ENCODE data around the gene C16orf95.
"Not testable (repeated sequence)": the region's sequence is repeated elsewhere in the genome, so short reads cannot be mapped to it uniquely, and the experiment has no call there.

The C16orf95 gene

DNA sequence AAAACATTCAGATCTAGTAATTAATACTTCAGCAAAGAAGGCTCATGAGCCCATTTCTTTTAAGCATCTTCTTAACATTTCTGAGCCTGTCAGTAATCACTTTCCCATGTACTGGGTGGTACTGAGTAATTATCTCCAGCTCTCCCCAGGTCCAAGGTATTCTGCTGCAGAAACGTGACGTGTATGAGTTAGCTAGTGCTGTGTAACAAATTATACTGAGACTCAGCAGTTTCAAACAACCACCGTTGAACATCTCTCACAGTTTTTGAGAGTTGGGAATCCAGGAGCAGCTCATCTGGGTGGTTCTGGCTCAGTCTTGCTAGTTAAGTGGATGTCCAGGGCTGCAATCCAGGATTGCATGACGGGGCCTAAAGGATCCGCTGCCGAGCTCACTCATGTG is 25.2 kb downstream of the C16orf95 start:
- DNase-seq (ENCODE audit: low read depth, low spot score), result no peak

DNA sequence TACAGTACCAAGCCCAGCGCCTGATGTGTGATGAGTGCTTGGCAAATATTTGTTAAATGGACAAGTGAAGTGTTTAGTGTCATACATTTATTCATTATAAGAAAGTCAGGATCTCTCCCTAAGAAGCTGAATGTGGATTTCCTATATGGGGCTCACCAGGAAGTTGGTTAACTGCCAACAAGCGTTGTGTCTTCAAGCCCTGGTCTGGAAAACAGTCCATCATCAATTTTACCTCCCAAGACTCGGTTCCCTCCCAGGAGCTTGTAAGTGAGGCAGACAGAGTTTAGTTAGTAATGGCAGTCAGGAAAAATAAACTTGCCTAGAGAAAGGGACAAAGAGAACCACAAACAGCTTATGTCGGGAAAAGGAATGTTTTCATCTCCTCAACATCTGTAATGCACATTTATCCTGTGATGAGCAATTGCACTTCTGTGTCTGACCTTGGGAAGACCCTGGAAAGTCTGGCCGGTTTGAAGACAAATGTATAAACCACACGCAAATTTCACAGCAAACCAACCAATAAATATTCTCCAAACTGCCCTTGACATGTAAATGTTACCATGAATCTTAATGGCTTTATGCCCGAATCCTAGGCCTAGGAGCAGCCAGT is 28.3 kb downstream of the C16orf95 start:
- no peak for DNase-seq (ENCODE audit: low read depth, low spot score)

DNA sequence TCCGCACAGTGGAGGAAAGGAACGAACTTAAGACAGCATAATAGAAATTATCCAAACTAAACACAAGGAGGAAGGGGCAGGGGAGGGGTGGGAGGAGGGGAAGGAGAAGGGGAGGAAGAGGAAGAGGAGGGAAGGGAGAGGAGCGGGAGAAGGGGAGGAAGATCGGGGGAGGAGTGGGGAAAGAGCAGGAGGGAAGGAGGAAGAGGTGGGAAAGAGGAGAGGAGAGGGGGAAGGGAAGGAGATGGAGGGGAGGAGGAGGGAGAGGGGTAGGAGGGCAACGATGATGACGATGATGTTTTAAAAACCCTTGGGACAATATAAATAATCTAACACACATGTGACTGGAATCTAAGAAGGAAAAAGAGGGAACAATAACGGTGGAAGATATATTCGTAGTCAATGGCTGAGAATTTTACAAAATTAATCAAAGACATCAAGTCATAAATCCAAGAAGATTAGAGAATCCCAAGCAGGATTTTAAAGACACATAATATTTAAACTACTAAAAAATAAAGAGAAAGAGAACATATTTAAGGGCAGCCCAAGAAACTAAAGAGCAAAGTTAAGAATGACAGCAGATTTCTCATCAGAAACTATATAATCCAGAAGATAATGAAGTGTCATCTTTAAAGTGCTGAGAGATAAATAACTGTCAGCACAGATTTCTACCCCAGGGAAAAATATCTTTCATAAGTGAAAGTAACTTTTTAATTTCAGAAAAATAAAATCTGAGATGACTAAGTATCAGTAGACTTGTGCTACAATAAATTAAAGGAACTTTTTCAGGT is 30.2 kb downstream of the C16orf95 start:
- no peak for DNase-seq (ENCODE audit: low read depth, low spot score)

DNA sequence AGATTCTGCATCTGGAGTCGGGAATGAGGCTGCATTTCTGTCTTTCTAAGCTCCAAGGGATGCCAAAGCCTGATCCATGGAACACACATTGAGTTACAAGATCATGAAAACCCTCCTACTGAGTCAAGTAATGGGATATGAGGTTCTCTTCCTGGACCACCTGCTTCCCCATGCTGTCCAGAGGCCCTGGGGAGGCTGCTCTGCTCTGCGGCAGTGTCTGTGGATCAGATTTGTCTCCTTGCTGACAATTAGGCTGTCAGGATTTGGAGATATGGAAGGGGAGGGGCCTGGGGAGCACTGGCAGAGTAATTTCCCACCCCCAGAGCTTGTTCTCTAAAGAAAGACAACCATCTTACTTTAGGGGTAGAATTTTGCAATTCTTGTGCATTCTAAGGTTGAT is 33.0 kb downstream of the C16orf95 start:
- DNase-seq (ENCODE audit: low read depth, low spot score), result no peak

DNA sequence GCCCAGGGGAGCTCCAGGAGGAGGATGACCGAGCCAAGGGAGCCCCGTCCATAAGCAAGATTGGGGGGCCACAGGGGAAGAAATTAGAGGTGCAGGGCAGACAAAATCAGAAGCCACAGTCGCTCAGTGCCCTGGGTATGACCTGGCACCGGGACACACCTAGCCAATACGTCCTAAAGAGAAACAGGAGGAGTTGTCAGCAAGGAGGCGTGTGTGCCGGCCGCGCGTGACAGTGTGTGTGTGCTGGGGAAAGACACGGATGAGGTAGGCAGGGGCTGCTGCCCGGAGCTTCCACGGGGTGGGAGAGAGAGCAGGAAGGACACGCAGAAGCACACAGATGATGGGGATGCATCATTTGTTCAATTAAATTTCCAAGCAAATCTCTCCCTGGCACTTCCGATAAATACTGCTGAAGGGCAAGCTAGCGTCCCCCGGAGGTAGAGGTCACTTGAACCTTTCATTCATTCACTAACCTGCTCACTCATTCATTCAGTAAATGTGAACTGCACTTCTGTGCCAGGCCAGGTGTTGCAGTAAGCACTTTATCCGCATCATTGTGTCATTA is 38.0 kb downstream of the C16orf95 start:
- no peak for DNase-seq (ENCODE audit: low read depth, low spot score)

DNA sequence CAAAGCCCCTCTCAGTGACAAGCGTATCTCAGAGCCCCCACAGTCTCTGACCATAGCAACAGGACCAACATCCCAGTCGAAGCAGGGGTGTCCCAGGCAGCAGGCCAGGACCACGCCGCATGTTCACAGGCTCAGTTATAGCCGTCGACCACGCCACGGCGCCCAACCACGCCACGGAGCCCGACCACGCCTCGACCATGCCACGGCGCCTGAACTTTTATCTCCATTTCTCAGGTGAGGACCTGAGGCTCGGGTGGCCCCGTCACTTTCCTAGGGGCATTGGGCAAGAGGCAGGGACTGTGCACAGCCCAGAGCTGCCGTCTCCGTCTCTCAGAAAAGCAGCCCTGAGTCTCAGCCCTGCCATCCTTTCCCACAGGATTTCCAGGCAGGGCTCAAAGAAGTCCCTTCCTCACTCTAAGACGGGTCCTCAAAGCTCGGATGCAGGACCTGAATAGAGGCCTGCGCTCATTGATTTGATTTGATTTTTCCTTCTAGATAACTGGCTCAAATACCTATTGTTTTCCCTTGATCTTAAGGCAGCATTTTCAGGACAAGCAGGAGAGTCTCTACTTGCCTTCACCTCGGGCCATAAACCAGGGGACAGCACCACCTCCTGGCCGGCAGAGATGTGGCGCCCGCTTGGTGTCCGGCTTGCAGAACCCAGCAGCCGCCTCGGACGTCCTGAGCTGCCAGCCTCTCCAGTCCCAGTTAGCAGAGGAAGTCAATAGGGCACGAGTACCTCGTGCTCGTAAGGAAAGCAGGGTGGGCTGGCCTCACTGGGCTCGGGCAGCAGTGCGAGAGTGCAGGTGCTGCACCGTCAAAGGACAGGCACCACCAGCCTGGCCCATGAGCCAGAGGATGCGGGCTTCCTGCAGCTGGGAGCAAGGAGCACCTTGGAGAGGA is 38.8 kb downstream of the C16orf95 start:
- DNase-seq (ENCODE audit: low read depth, low spot score), result no peak

DNA sequence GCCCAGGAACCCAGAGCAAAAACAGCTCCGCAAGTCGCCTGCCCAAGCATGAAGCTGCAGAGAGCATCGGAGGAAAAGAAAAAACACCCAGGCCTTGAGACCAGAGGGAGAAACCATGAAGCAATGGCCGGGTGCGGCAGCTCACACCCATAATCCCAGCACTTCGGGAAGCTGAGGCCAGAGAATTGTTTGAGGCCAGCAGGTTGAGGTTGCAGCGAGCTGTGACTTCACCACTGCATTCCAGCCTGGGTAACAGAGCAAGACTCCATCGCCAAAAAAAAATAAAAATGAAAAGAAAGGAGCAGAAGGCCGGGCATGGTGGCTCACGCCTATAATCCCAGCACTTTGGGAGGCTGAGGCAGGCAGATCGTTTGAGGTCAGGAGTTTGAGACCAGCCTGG is 40.3 kb downstream of the C16orf95 start:
- no peak for DNase-seq (ENCODE audit: low read depth, low spot score)

DNA sequence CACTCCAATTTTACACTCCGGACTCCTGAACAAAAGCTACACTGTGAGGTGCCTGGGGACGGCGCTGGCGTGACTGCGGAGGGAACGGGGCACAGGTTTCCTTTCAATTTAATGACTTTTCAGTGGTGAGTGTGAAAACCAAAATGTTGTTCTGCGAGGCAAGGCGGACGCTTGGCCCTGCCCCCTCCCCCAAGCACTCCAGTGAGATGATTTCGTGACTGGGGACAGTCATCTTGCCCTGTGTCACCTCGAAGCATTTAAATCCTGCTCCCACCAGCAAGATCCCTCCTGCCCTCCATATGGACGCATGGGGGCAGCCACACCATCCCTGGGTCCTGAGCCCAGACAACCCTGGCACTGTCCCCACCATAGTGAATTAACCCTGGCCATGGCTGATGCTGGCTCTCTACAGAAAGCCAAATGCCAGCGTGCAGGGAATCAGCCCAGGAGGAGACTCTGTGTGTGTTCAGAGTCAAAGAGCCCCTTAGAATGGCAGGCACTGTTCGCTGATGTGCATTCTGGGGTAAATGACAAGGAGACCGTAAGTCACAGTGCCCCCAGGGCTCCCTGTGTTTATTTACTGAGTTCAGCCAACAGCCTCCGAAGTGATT is 41.0 kb downstream of the C16orf95 start:
- DNase-seq (ENCODE audit: low read depth, low spot score), result no peak

DNA sequence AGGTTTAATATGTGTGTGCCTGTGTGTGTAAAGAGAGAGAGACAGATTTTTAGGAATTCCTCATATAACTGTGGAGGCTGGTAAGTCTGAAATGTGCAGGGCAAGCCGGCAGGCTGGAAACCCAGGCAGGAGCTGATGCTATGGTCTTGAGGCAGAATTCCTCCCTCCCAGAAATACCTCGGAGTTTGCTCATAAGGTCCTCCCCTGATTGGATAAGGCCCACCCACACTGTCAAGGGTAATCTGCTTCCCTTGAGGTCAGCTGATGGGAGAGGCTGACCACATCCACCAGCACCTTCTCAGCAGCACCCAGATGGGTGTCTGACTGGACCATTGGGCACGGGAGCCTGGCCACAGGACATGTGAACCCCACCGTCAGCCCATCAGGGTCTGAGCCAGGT is 42.4 kb downstream of the C16orf95 start:
- no peak for DNase-seq (ENCODE audit: low read depth, low spot score)

DNA sequence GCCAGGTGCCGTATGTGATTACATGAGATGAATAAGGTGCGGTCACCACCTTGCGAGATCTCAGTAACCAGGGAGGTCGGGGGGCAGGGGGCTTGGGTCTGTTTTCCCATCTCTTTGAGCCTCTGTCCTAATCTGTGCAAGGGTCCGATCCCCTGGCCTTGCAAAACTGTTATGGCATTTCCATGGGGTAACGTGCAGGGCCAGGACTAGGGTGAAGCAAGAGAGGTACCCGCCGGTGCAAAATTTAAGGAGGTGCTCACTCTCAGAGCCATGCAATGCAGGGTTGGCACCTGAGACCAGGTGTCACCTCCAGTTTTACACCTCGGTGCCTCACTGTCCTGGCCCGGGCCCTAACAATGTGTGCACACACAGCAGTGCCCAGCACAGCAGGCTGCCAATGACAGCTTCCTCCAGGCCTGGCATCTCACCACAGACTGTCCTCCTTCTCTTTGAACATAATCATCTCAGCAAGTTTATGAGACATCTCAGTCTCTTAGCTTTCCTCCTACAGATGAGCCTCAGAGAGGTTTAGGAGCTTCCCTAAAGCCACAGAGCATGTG is 43.6 kb downstream of the C16orf95 start:
- DNase-seq (ENCODE audit: low read depth, low spot score), result no peak

DNA sequence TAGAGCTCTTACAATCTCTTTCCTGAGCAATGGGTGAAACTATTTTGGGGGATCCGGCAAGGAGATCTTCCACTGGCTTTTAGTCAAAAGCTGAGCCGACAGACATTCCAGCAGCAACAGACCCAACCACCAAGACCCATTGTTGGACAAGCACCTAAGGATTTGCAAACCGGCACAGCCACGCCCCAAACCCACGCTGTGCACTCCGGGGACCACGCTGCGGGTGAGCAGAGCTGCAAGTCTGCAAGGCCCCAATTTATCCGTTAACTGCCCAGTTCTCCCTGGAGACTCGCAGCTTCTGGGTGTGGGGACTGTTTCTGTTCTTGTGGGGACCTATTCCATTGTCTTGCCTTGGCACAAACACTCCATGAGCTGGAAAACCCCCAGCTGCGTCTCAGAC is 45.9 kb downstream of the C16orf95 start:
- no peak for DNase-seq (ENCODE audit: low read depth, low spot score)

DNA sequence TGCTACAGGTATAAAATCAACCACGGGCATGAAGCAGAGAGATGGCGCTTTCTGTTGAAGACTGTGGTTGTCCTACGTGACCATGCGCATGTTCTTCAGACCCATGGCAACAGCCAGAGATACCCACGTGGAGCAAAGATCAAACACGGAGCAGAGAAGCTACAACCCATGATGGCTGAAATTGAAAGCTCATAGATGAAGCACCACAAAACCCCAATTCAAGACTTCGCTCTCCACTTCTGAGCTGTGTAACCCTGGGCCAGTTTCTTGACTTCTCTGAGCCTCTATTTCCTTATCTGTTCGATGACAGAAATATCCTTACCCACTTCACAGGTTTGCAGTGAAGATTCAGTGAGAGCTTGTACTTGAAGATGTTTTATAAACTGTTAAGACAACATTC is 49.6 kb downstream of the C16orf95 start:
- no peak for DNase-seq (ENCODE audit: low read depth, low spot score)

DNA sequence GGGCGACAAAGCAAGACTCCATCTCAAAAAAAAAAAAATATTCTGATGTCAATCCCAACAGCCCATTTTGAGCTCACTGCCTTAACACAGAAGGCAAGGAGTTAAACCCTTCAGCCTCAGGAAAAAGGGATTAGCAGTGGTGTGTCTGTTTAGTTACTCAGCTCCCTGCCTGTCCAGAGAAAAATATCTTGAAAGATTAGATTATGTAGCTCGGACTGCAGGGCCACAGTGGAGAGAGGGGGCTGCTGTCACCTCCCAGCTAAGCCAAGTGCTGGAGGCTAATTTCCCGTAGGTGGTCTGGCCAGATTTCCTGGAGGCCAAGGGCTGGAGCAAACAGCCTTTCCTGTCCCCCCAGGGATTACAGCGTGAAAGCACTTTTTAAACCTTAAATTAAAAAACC is 50.3 kb downstream of the C16orf95 start:
- DNase-seq (ENCODE audit: low read depth, low spot score), result no peak

DNA sequence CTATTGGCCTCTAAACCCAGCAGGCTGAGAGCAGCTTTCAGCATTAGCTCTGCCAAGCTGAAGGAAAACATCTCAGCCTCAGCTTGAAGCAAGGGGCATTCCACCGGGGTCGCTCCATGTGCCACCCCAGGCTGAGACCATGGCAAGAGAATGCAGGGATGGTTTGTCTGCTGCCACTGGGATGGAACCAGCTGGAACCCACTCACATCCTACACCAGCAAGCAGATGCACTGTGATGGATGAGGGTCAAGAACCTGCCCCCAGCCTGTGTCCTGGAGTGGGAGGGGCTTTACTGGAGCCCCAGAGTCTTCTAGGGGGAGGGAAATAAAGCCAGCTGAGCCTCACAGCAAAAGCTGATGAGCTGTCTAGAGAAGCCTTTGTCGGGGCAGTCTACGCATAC is 51.9 kb downstream of the C16orf95 start:
- DNase-seq (ENCODE audit: low read depth, low spot score), result no peak

DNA sequence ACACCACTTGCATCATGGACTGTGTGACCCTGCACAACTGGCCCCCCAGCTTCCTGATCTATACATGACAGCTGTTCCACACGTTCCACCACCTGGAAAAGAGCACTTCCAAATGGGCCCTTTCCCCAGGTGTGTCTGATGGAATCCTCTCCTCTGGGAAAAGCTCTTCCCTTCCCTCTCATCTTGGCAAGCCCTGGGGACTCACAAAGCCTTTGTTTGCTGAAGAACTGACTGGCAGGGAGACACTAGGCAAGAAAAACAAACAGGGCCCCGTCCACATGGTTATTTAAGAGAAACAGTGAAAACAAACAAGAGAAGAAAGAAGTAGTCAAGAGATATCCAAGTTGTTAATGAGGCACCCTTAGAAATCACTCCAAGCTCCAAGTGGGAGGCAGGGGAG is 52.6 kb downstream of the C16orf95 start:
- no peak for DNase-seq (ENCODE audit: low read depth, low spot score)

DNA sequence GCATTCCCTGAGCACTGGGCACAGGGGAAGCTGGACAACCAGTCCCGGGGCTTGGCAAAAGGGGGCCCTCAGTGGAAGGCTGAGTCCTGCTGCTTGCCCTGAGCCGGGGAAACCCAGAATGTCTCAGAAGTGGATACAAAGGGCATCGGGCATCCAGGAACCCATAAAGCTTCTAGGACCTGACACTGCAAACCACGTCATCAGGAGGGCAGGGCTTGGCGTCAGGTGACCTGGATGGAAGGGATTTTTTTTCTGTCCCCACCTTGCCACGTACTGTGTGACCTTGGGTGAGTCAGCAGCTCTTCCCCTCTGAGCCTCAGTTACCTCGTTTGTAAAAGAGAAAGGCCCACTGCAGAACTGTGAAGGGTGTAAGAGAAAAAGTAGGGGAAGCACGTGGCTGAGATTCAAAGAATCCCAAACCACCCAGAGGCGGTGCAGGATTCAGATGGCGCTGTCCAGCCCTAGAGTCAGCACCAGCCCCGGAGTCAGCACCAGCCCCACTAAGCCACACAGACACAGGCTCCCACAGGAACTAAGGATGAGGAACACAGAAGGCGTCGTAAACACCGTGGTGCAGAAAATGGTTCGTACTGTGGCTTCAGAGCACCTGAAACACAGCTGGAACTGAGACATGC is 53.7 kb downstream of the C16orf95 start:
- DNase-seq (ENCODE audit: low read depth, low spot score), result no peak

DNA sequence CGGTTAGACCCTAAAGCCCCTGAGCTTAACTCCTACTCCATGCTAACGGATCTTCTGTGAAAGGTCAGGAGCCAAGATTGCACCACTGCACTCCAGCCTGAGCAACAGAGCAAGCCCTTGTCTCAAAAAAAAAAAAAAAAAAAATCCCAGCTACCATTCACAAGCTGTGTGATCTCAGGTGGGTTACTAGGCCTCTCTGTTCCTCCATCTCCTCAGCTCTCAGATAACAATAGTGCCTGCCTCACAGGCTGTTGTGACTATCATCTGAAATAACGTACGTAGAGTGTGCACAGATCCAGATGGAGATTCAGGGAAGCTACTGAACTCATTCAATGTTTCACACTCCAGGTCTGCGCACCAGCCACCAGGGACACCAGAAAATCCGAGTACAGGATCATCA is 57.8 kb downstream of the C16orf95 start:
- DNase-seq (ENCODE audit: low read depth, low spot score), result no peak

DNA sequence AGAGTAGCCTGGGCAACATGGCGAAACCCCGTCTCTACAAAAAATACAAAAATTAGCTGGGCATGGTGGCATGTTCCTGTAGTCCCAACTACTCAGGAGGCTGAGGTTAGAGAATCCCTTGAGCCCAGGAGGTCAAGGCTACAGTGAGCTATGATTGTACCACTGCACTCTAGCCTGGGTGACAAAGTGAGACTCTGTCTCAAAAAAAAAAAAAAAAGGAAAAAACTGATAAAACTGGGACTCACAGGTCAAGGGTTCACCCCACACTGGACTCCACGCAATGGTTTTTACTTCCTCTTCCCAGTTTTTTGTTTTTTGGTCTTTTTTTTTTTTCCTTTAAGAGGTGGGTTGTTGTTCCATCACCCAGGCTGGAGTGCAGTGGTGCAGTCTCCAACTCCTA is 58.5 kb downstream of the C16orf95 start:
- DNase-seq (ENCODE audit: low read depth, low spot score), result not testable (repeated sequence)

DNA sequence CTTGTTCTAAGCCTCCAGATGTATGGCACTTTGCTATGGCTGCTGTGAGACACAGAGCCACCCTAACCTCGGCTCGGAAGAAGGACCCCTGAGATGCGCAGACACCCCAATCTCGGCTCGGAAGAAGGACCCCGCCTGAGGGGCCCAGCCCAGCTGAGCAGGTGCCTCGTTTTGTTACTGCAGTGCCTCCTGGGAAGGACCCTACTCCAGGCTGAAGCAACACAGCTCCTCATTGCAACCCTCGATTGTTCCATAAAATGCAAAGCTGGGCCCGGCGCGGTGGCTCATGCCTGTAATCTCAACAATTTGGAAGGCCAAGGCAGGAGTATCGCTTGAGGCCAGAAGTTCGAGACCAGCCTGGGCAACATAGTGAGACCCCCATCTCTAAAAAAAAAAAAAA is 61.3 kb downstream of the C16orf95 start:
- DNase-seq (ENCODE audit: low read depth, low spot score), result no peak

DNA sequence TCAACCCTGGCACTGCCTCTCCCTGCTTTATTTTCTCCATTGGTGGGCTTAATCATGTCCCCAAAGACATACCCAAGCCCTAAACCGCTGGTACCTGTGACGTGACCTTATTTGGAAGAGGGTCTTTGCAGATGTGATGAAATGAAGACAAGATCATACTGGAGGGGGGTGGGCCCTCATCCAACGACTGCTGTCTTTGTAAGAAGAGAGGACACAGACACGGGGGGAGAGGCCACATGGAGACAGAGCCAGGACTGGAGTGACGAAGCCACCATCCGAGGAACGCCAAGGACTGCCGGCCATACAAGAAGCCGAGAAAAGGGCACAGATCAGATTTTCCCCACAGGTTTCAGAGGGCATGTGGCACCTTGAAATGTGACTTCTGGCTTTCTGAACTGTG is 62.5 kb downstream of the C16orf95 start:
- no peak for DNase-seq (ENCODE audit: low read depth, low spot score)

DNA sequence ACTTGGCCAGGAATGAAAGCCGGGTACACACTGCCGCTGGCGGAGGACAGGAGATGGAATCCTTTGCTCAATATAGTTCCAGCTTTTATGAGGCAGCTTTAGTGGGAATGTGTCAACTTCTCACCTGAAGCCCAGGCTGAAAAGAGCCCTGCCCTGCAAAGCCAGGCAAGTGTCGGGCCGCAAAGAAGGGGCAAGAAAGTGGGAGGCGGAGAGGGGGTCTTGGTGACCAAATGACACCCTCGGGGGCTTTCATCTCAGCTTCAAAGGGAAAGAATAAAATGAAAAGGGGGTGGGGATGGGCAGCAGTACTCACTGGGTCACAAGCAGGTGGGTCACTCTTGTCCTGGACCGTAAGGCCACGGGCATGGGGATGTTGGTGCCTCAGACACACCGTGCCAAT is 62.9 kb downstream of the C16orf95 start:
- no peak for DNase-seq (ENCODE audit: low read depth, low spot score)
